Mesenteric fat pad (tissue), 1 donor: Measurements from ENCODE around the gene ZMIZ1. TPM values are rescaled to one million over a fixed set of nuclear protein-coding genes. Genes with fewer than 3 reads are reported as not detected.

Experiments
- DNase-seq: peaks from one replicate; pipeline ENCODE4 v3.0.0-alpha.2; 2020; ENCODE audit warnings: low spot score
- total RNA-seq: library from RNA; stranded (reverse); fragmentation: NEBNext Ultra II Directional; extraction: Animal tissue kit (Norgen Biotek cat#: 25700); gene quantifications from one replicate; pipeline ENCODE4 v1.2.1, GENCODE V29; 2021
- donor health status: DM: yes; HTN: yes; CAD: no.

Gene ZMIZ1
- total RNA-seq, 1 donor from 2014 or later: 81.1 TPM

DNA sequence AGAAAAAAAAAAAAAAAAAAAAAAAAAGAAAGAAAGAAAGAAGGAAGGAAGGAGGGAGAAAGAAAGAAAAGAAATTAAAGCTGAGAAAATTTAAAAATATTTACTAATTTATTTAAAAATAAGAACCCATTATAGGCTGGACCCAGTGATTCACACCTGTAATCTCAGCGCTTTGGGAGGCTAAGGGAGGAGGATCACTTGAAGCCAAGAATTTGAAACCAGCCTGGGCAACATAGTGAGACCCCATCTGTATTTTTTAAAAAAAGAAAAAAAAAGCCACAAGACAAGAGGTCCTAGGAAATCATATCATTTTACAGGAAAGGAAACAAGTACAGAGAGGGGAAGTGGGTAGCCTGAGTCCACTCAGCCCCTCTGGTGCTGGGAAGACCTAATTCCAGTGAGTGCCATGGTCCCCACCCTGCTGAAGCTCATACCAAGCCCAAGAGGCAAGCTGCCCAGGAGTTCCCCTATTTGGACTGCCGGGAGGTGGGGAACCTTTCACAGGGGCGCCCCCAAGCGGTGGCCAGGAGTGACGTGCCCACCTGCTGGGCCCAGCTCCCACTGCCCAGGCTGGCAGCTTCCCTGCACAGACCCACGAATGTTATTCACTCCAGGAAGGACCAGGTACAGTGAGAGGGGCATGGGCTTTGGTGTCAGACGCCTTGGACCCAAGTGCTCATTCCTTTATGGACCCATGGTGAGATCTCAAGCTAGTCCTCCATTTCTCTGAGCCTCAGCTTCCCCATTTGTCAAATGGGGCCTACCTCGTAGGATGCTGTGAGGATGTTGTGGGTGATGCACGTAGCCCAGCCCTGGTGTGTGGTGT, 133.6 kb downstream of the ZMIZ1 start:
- no peak for DNase-seq

DNA sequence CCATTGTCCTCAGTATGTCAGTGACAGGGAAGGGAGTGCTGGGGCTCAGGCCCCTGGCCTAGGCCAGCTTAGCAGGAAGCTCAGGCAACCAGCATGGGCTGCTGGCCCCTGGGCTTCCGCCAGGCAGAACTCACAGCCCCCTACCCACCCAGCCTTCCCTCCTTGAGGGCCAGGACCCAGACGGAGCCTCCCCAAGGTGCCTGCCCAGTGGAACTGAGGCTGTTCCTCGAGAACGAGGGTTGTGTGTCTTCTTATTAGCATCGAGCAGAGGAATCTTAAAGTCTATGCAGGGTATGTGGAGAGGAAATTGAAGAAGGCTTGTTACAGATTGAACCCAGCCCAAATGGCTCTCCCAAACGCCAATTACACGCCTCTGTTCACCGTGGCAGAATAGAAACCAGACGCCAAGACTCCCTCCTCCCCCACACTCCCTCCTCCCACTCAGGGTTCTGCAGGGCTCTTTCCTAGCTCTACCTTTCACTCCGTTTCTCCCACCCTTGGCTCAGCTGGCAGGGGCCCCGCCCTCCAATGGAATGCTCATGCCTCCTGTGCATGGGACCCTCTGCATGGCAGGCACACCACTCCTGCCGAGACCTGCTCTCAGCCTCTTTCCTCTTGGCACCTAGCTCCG, 134.4 kb downstream of the ZMIZ1 start:
- DNase-seq: no peak

DNA sequence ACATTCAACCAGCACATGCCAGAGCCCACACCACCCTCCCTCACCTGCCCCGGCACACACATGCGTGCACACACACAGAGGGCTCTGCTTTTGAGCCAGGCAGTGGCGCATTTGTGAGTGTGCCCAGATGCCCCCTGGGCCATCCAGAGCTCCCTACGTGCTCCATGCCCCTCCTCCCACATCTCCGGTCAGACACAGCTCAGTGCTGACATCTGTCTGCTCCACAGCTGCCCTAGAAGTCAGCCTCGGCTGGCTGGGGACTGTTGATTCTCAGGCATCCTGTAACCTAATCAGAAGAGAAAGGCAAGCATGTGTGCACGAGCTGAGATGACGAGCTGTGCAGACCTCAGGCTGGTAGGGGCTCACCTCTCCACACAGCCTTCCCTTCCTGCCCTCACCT, 135.1 kb downstream of the ZMIZ1 start:
- DNase-seq: no peak

DNA sequence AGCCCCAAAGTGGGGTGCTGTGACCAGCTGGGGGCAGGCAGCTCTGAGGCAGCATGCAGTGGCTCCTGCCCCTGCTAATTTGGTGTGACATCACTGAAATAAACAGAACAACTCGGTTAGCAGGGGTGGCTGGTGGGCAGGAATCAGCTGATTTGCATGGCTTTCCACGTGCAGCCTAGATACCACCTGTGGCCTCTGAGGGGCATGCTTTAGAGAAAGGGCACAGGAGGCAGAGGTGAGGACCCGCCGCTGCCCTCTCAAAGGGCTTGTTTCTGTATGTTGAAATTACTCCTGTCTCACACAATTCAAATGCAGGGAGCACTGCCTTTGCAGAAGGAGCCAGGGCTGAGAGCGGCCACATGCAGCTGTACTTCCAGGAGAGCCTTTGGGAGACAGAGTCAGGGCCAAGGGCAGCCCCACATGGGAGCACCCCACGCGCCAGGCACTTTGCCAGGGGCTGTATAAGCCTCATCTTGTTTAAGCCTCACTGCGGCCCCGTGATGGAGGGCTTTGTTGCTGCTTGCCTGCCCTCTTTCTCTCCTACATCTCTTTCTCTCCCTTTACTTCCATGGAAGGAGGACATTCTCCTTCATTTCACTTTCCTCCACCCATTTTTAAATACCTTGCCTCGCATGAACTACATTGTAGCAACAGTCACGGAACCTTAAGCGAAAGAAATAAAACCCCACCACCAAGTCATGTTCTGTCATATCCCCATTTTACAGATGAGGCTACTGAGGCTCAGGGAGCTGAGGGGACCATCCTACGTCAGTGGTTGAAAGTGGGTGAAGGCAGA, 137.7 kb downstream of the ZMIZ1 start:
- DNase-seq: no peak

DNA sequence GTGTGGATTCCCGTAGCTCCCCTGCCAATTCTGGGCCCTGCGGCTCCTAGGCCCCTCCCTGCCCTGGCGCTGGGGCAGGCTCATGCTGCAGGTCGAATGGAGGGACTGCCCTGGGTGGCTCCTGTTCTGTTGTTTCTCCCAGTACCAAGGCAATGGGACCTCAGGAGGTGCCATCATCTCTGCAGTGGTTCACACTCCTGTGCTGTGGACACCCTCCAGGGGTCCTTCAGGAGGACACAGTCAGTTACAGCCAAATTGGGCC, 138.3 kb downstream of the ZMIZ1 start:
- DNase-seq: no peak

DNA sequence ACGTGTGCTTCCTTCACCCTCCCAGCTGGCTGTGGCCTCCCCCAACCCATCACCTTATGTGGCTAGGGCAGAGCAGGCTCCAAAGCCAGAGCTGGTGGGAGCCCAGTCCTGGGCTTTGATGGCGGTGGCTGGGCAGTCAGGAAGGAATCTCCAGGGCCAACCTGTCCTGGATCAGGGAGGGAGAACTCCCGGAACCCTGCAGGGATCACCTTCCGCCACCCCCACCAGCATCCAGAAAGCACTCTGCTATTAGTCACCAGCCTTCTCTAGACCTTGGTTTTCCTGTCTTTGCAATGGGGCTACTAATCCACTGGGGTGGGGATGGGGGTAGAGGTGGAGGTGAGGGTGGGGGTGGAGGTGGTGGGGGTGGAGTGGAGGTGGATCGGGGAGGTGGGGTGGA, 139.0 kb downstream of the ZMIZ1 start:
- DNase-seq: no peak

DNA sequence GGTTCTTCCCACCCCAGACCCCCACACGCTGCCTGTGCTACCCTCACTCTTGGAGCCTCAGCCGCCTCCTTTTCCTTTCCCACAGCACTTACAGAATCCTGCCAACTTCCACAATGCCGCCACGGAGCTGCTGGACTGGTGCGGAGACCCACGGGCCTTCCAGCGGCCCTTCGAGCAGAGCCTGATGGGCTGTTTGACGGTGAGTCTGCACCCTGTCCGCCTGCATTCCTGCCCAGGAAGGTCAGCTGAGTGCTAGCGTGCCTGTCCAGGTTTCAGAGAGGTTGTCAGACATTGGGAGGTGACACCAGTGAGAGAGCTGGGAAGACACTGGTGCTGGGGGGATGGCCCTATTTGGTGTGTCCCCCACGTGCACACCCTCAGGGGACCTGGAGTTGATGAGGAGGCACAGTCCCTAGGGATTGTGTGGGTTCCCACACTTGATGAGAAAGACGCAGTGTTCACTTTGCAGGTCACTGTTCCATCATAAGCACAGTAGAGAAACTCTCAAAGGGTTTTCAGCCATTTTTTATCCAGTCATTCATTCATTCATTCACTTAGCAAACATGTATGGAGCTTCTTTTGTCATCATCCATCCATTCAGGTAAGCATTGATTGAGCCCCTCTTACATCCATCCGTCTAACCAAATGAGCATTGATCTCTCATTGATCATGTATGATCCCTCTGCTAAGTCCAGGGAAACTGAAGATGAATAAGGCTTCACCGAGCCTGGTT, 139.7 kb downstream of the ZMIZ1 start:
- DNase-seq: no peak

DNA sequence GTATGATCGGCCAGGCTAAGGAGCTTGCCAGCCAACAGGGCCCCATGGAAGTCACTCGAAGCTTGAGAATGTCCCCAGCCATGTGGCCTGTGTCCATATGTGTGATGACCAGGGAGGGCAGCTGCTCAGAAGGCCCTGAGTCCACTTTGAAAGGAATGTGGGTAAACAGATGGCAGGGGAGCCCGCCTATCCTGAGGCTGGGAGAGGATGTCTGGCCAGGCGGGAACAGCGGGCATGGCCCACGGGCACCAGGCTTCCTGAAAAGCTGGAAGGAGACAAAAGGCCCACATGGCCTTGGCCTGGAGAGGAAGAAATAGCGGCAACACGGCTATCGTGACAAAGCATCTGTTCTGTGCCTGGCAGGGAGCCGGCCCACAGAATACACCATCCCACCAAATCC, 140.6 kb downstream of the ZMIZ1 start:
- DNase-seq: no peak

DNA sequence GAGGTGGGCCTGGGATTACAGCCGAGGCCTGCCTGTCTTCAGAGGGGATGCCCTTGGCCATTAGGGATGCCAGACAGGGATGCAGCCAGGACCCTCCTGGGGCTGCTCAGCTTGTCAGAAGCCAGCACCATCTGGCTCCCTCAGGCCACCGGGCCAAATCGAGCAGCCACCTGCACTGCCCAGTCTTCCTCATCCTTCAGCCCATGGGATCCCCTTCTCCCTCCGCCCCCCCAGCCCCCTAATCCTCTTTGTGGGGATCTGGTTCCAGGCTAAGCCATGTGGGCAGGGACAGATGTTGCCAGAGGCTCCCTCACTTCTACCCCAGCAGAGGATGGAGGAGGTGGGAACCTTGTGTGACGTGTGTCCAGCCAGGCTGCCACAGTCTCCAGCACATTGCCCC, 141.1 kb downstream of the ZMIZ1 start:
- DNase-seq: no peak

DNA sequence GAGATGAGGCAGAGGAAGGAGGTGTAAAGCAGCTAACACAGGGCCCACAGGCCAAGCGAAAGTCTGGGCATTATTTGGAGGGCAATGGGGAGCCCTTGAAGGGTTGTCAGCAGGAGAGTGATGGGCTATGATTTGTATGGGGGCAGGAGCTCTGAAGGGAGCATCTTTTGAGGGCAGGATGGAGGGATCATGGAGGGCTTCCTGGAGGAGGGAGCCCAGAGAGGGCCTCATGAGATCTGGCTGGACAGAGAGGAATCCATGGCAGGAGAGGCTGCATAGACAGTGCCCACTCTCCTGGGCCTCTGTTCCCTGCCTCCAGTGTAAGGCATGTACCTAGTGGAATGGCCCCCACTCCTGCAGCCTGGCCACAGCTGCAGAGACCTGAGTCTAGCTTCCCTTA, 141.9 kb downstream of the ZMIZ1 start:
- DNase-seq: no peak

DNA sequence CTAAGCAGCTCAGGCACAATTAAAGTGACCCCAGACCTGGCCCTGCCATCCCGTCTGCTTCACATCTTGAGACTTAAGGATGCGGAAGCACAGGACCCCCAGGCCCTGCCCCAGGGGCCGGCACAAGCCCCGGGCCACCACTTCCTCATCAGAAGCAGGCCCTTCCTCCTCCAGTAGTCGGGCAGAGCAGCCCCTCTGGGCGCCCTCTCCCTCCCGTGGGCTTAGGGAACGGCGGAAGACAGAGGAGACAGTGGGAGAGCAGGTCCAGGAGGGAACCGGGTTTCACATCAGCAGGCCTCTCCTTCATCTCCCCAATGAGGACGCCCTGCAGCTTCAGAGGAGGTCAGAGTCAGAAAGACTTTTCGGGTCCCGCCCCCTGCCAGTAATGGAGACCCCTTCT, 142.8 kb downstream of the ZMIZ1 start:
- DNase-seq: no peak

DNA sequence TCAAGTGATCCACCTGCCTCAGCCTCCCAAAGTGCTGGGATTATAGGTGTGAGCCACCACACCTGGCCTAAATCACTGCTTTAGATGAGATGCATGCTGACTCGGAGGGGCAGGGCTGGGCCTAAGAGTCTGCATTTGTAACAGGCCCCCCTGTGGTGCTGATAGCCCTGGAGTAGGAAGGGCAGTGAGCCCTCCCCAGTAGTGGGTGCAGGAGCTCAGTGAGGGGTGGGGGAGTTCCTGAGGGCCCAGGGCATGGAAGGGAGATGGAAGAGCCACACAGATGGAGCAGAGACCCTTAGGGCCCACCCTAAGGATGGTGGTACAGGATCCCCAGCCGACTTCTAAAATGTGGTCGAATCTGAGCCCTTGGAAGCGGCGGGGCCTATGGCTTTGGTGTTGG, 146.8 kb downstream of the ZMIZ1 start:
- no peak for DNase-seq

DNA sequence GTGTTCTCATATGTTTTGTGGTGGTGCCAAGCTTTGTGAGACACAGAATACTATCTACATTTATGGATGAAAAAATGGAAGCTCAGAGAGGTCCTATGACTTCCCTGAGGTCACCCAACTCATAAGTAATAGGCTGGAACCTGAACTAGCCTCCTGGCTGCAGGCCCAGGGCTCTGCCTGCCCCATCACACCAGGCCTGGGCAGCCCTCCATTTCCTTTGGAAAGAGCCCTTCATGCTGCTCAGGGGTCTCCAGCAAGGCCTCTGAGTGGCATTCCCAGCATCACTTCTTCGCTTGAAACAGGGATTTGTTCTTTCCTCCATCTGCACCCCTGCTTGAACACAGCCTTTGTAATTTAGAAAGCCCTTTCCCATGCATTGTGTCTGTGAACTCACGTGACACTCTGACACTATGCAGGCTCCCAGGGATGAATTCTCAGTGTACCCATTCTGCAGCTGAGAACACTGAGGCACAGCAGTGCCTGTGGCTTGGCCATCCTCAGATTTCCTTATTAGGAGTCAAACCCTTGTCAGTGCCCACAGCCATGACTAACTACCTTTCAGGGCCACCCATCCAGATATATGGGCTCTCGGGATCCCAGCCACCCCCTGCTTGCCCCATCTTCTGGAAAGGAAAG, 150.7 kb downstream of the ZMIZ1 start:
- no peak for DNase-seq

DNA sequence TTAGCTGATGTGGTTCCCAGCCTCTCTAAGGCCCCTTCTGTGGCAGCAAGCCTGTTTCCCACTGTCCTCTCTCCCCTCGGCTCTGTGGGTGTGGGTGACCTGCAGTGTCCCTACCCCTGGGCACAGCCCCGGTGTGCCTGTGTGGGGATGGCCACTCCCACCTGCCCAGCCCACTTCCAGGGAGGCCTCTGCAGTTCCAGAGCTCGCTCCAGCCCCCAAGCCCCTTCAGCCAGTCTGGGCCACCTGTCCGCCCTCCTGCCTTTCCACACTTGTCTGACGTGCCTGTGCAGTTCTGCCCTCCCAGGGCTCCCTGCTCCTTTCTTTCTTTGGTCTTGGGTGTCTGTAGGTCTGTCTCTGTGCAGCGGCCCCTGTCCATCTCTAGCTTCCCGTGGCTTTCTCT, 151.5 kb downstream of the ZMIZ1 start:
- DNase-seq: no peak

DNA sequence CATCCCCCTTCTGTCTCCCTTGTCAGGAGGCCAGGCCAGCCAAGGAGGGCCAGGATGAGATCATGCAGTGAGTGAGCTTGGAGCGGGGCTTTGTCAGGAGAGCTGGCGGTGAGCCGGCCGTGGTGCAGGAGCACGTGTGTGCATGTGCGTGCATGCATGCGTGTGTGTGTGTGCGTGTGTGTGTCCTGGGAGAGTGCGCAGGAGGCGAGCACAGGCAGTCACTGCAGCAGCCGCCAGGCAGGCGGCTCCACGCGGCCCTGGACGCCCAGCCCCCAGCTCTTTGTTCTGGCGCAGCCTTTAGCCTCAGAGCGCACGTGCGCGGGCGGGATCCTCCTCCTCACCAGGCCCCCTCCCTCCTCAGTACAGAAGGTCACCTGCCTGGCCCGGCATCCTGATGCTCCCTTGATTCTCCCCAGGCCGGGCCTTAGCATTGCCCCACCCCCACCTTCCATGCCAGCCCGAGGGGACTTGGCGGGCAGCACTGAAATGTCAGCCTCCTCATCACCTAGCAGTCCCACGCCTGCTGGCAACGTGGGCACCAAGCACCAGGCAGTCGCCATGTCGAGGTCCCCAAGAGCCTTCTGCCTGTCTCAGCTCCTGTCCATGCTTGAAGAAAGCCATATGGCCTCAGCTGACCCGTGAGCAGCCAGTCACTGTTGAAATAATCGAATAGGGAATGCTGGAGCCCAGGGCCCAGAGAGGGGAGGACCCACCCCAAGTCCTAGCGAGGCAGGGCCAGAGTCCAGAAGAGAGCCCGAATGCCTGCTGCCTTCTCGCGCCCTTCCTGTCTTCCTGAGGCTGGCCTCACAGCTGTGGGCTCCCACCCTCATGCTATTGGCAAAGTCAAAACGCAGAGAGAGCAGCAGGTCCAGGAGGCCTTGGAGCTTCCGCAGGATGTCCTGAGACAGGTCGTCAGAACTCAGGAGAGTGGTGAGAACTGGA, 152.6 kb downstream of the ZMIZ1 start:
- DNase-seq: no peak

DNA sequence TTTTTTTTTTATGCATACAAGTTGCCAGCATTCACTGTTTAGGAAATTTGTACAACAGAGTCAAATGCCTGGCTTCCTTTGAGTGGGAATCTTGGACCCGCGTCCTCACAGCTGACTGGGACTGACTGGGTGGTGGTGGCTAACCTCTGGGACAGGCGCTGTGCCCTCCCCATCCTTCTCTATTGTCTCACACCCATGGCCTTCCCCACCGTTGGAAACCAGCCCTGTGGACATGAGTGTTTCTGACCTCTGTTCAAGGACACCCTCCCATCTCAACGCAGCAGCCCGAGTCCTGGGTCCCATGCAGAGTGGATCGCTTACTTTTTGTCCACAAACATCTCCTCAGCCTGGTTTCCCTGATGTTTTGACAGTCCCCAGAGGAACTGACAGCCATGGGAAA, 153.4 kb downstream of the ZMIZ1 start:
- no peak for DNase-seq

DNA sequence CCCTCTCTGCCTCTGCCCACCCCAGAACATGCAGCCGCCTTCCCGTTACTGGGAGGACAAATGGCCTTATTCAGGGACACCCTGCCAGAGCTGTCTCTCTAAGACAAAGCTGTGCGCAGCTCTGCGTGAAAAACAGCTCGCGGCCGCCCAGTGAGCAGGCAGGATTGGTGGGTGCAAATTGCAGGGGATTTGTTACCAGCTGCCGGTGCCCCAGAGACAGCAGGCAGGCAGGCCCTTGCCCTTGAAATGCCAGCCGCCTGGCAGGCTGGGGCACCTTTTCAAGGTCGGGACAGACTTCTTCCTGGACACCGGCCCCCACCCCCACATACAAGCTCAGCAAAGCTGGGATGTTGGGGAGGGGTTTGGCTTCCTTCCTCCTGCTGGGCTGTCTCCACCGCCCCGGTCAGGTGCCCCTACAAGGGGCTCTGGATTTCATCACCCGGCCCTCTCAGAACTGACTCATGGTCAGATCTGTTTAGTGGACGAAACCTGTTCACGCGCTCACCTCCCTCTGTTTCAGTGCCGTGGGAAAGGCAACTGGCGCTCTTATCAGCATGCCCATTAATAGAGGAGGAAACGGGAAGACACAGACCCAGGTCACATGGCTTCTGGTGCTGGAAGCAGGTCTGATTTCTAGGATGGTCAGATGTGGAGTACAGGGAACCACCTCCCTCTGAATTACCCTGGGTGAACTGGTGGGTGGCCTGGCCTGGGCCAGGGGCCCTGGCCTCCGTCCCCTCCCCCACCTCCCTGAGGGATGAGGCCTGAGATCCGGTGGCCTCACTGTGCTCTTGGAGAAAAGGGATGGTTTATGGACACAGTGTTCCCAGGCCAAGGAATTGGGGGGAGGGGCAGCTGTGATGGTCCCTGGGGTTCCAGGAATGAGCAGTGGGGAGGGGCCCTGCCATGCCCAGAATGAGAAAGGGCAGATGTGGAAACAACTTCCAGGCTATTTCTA, 154.6 kb downstream of the ZMIZ1 start:
- DNase-seq: no peak

DNA sequence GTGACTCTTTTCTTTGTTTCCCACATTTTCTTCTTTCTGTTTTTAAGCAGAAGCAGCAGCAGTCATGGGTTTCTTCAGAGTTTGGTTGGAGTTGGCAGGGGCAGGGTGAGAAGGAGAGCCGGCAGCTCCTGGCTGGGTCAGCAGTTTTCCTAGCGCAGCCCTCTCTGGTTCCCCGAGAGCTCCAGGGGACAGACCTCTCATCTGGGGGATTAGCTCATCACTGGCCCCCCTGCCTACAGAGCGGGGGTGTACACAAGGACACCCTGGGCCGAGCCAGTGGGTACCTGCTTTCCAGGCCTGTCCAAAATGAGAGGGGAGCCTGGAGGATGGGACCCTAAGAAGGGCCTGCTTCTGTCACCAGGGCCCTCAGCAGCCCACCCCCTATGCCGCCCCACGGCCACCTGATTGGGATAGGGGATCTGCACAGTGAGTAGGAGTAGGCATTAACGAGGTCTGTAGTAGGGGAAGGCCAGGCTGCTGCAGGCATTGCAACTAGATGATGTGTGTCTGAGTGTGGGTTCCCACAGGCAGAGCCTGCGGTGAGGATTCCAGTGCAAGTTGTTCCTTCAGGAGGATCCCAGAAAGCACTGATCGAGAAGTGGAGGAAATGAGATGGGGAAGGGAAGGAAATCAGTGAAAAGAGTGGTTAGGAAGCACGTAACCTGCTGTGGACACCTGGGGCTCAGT, 155.6 kb downstream of the ZMIZ1 start:
- no peak for DNase-seq
